IMR-90 (cell line): ENCODE results near the gene SRI. TPM values are rescaled to one million over a fixed set of nuclear protein-coding genes. Genes with fewer than 3 reads are reported as not detected.

Experiments
- ATAC-seq: fragments of 200-7000 bp; cut with Tn5 transposase; 2 replicates; pipeline ENCODE4 v1.9.1; 2020; ENCODE audit warnings: low read depth, mild to moderate bottlenecking, moderate library complexity
- BruUV-seq: library from RNA; stranded (reverse); fragments of 400-500 nt; replicated peaks from 2 replicates; lab custom pipeline; 2021; lab: Mats Ljungman, UMichigan
- CTCF ChIA-PET: fragments of 300-600 bp; formaldehyde crosslinking; extraction: SDS; loops from one replicate; lab custom pipeline; 2021; ENCODE audit warnings: antibody characterized with exemption; lab: Yijun Ruan, JAX
- POLR2A ChIA-PET: fragments of 300-600 bp; sonication (Branson Sonifier 250); formaldehyde crosslinking; loops from one replicate; lab custom pipeline; 2022; ENCODE audit warnings: antibody characterized with exemption; ENCODE audit not compliant: unreplicated experiment; lab: Charles Lee
- DNase-seq: peaks from one replicate; pipeline ENCODE4 v3.0.0; 2013
- H2AFZ ChIP-seq: replicated peaks from 2 replicates; pipeline ENCODE3; 2013; ENCODE audit warnings: low read length, mild to moderate bottlenecking; ENCODE audit not compliant: poor library complexity
- H2AK5ac ChIP-seq: 2 replicates; pipeline ENCODE4 v1.6.1; 2013; ENCODE audit warnings: low read depth, low read length, inconsistent platforms
- H2AK9ac ChIP-seq: replicated peaks from 2 replicates; pipeline ENCODE3; 2013; ENCODE audit warnings: mild to moderate bottlenecking, low read depth, low read length, moderate library complexity; ENCODE audit not compliant: poor library complexity
- H2BK120ac ChIP-seq: 2 replicates; pipeline ENCODE4 v1.6.1; 2013; ENCODE audit warnings: low read depth, low read length, inconsistent platforms
- H2BK15ac ChIP-seq: 3 replicates; pipeline ENCODE4 v1.6.1; 2013; ENCODE audit warnings: low read depth, low read length, inconsistent platforms
- H2BK20ac ChIP-seq: 2 replicates; pipeline ENCODE4 v1.6.1; 2013; ENCODE audit warnings: low read depth, mild to moderate bottlenecking, inconsistent platforms, low read length, moderate library complexity
- H2BK5ac ChIP-seq: 2 replicates; pipeline ENCODE4 v1.6.1; 2013; ENCODE audit warnings: mild to moderate bottlenecking, low read depth, low read length, inconsistent platforms; ENCODE audit not compliant: poor library complexity, severe bottlenecking
- H3K14ac ChIP-seq: replicated peaks from 2 replicates; pipeline ENCODE4 v1.6.1; 2013; ENCODE audit warnings: low read depth, low read length, inconsistent platforms
- H3K18ac ChIP-seq: 2 replicates; pipeline ENCODE4 v1.6.1; 2013; ENCODE audit warnings: low read depth, low read length, control low read depth
- H3K23ac ChIP-seq: 2 replicates; pipeline ENCODE4 v1.6.1; 2013; ENCODE audit warnings: low read depth, low read length, inconsistent platforms
- H3K27ac ChIP-seq: 2 replicates; pipeline ENCODE4 v1.5.1; 2013; ENCODE audit warnings: mild to moderate bottlenecking, control low read depth, low read length; ENCODE audit not compliant: insufficient read depth
- H3K27me3 ChIP-seq: 2 replicates; pipeline ENCODE4 v1.6.1; 2013; ENCODE audit warnings: low read length; ENCODE audit not compliant: control insufficient read depth, insufficient read depth
- H3K36me3 ChIP-seq: 2 replicates; pipeline ENCODE4 v1.6.1; 2013; ENCODE audit warnings: low read length, mixed read lengths; ENCODE audit not compliant: control insufficient read depth, insufficient read depth
- H3K4ac ChIP-seq: 2 replicates; pipeline ENCODE4 v1.6.1; 2013; ENCODE audit warnings: low read depth, low read length, inconsistent platforms
- H3K4me1 ChIP-seq: 2 replicates; pipeline ENCODE4 v1.6.1; 2013; ENCODE audit warnings: low read length, mixed read lengths; ENCODE audit not compliant: control insufficient read depth, insufficient read depth
- H3K4me2 ChIP-seq: 2 replicates; pipeline ENCODE4 v1.6.1; 2013; ENCODE audit warnings: low read depth, mild to moderate bottlenecking, control low read depth, low read length, moderate library complexity
- H3K4me3 ChIP-seq: 2 replicates; pipeline ENCODE4 v1.5.1; 2013; ENCODE audit warnings: low read depth, mild to moderate bottlenecking, control low read depth, low read length, moderate library complexity; ENCODE audit not compliant: insufficient read depth
- H3K56ac ChIP-seq: 2 replicates; pipeline ENCODE4 v1.6.1; 2013; ENCODE audit warnings: low read length, inconsistent platforms; ENCODE audit not compliant: insufficient read depth; ENCODE audit errors: extremely low read depth
- H3K79me1 ChIP-seq, 2 experiments: 2 replicates each; pipeline ENCODE4 v1.6.1; 2013; ENCODE audit warnings: low read length in 2 of 2, inconsistent platforms in 1 of 2, low read depth in 1 of 2
- H3K9ac ChIP-seq: 2 replicates; pipeline ENCODE4 v1.6.1; 2013; ENCODE audit warnings: low read depth, low read length, control low read depth
- H3K9me1 ChIP-seq: 2 replicates; pipeline ENCODE4 v1.6.1; 2013; ENCODE audit warnings: low read length, inconsistent platforms; ENCODE audit not compliant: insufficient read depth
- H3K9me3 ChIP-seq: 2 replicates; pipeline ENCODE4 v1.6.1; 2013; ENCODE audit warnings: low read length; ENCODE audit not compliant: control insufficient read depth, insufficient read depth
- H4K20me1 ChIP-seq: 2 replicates; pipeline ENCODE4 v1.6.1; 2013; ENCODE audit warnings: low read length, inconsistent platforms; ENCODE audit not compliant: insufficient read depth
- H4K5ac ChIP-seq: 2 replicates; pipeline ENCODE4 v1.6.1; 2013; ENCODE audit warnings: mild to moderate bottlenecking, low read depth, low read length, control low read depth
- H4K8ac ChIP-seq, 2 experiments: 2 replicates each; pipeline ENCODE4 v1.6.1; 2013; ENCODE audit warnings: low read depth in 2 of 2, low read length in 2 of 2, control low read depth in 1 of 2, inconsistent platforms in 1 of 2
- H4K91ac ChIP-seq: 2 replicates; pipeline ENCODE4 v1.6.1; 2013; ENCODE audit warnings: low read depth, low read length, inconsistent platforms; ENCODE audit not compliant: insufficient read depth
- CTCF ChIP-seq: conservative IDR thresholded peaks from 2 replicates; pipeline ENCODE4 v1.5.1; 2012; ENCODE audit warnings: mild to moderate bottlenecking, low read depth, low read length, improper control_type of control experiment
- MAZ ChIP-seq: IDR thresholded peaks from 2 replicates; pipeline ENCODE4 v1.6.1; 2012; ENCODE audit warnings: low read depth, mild to moderate bottlenecking, low read length, improper control_type of control experiment, moderate library complexity, borderline replicate concordance
- POLR2A ChIP-seq: IDR thresholded peaks from 2 replicates; pipeline ENCODE4 v1.6.1; 2012; ENCODE audit warnings: mild to moderate bottlenecking, low read depth, low read length
- RAD21 ChIP-seq: IDR thresholded peaks from 2 replicates; pipeline ENCODE4 v1.6.1; 2012; ENCODE audit warnings: low read length, improper control_type of control experiment
- RFX5 ChIP-seq: IDR thresholded peaks from 2 replicates; pipeline ENCODE4 v1.8.0; 2012; ENCODE audit warnings: low read depth, mild to moderate bottlenecking, low read length, moderate library complexity
- SMC3 ChIP-seq: fragments of 150-350 bp; IDR thresholded peaks from 2 replicates; pipeline ENCODE4 v1.6.1; 2016; ENCODE audit warnings: low read depth, mild to moderate bottlenecking, antibody characterized with exemption, low read length, moderate library complexity
- USF2 ChIP-seq: fragments of 150-350 bp; IDR thresholded peaks from 2 replicates; pipeline ENCODE4 v1.6.1; 2017; ENCODE audit warnings: mild to moderate bottlenecking, antibody characterized with exemption, low read length, low read depth
- WGBS, 2 experiments: methylation state at CpG; one replicate each; pipeline versions ENCODE4 v1.1.5 to v1.1.7; 2013; ENCODE audit warnings: missing lambda C conversion rate in 2 of 2; ENCODE audit not compliant: insufficient read length in 1 of 2; ENCODE audit errors: extremely low coverage in 2 of 2; 5-methylcytosine and 5-hydroxymethylcytosine counted together
- dilution Hi-C: fragments of 300-500 bp; cut with HindIII; formaldehyde crosslinking; loops from one replicate; pipeline ENCODE4 v1.14.3; 2018; ENCODE audit warnings: low sequenced_read_pairs; ENCODE audit not compliant: unreplicated experiment
- in situ Hi-C: fragments of 300-500 bp; cut with MboI; formaldehyde crosslinking; loops from 3 replicates; pipeline ENCODE4 v1.14.3; 2019; ENCODE audit warnings: low sequenced_read_pairs, inconsistent platforms, mixed read lengths
- intact Hi-C: fragments of 100-400 bp; cut with micrococcal nuclease; formaldehyde crosslinking; loops from 2 replicates; pipeline ENCODE4 v1.10.0; 2022
- polyA plus RNA-seq, 3 experiments: library from polyadenylated mRNA; depleted of rRNA; stranded (reverse); fragments of >200 nt; gene quantifications; 2 replicates each; pipeline ENCODE4 v1.2.3, GENCODE V29; 2012; ENCODE audit warnings: low replicate concordance in 1 of 3
- total RNA-seq: library from RNA; depleted of rRNA; stranded (reverse); fragments of >200 nt; gene quantifications from 2 replicates; pipeline ENCODE4 v1.2.3, GENCODE V29; 2012

SRI gene
- total and polyA plus RNA-seq, 2 of the 4 experiments (the other 2 are of a cell fraction) = 83.3 to 115 TPM

- H2AFZ ChIP-seq = no peak overlapping the region
- peak; percentile 52 for TF ChIP-seq CTCF
- TF ChIP-seq USF2 = no peak
- no peak for TF ChIP-seq RFX5
- TF ChIP-seq SMC3 = no peak
- no peak for TF ChIP-seq MAZ
- TF ChIP-seq POLR2A = no peak
- peak; percentile 16 for TF ChIP-seq RAD21
- no peak overlapping the region for H3K18ac ChIP-seq
- no peaks in the 10 kb centered on the region for H3K9me3 ChIP-seq
- H3K27me3 ChIP-seq = no peaks in the 10 kb centered on the region
- CTCF ChIA-PET = interaction anchor here (0.6 to 1.1 kb wide), 4 partner anchors 17 to 833 kb away, joined by 3 read pairs; no protein-coding TSS in a partner anchor
- no peaks in the 10 kb centered on the region for H3K79me1 ChIP-seq
- intact Hi-C loops = loop anchor here (2.0 to 10.0 kb wide), 2 partner anchors 375 to 663 kb away; no protein-coding TSS in a partner anchor
- H3K9me1 ChIP-seq = no peaks in the 10 kb centered on the region
- H3K23ac ChIP-seq = no peak overlapping the region
- no peak overlapping the region for H3K56ac ChIP-seq
- H4K8ac ChIP-seq = no peak overlapping the region
- no peak overlapping the region for H4K91ac ChIP-seq
- no peak overlapping the region for H3K4me3 ChIP-seq
- no peak overlapping the region for H3K14ac ChIP-seq
- dilution Hi-C loops = no loop called here
- H2BK5ac ChIP-seq = no peak overlapping the region
- no TSS peak for BruUV-seq
- DNase-seq (peak; percentile 5), ATAC-seq (peak; percentile 29; the same call in 1 of the 2 replicates)
- H2AK9ac ChIP-seq = no peak overlapping the region
- no CpG with 5 or more reads among the region's 1 CpG for WGBS, 2 experiments
- H4K20me1 ChIP-seq = no peaks in the 10 kb centered on the region
- H3K4me2 ChIP-seq = no peak overlapping the region
- no peak overlapping the region for H3K4ac ChIP-seq
- H3K9ac ChIP-seq = no peak overlapping the region
- in situ Hi-C loops = no loop called here
- H3K36me3 ChIP-seq = no peaks in the 10 kb centered on the region
- H2BK20ac ChIP-seq = no peak overlapping the region
- POLR2A ChIA-PET = no interaction called here
- no peak overlapping the region for H2AK5ac ChIP-seq
- no peak overlapping the region for H2BK120ac ChIP-seq
- H3K27ac ChIP-seq = no peak overlapping the region
- H4K5ac ChIP-seq = no peak overlapping the region
- no peak overlapping the region for H2BK15ac ChIP-seq
- H3K4me1 ChIP-seq = no peaks in the 10 kb centered on the region
These were observed 50.0 kb downstream of the SRI start for GRCh38 chr7:88169717-88170320.
